WTC11 (cell line): Measurements from ENCODE around the gene NCBP1. TPM values are rescaled to one million over a fixed set of nuclear protein-coding genes. Genes with fewer than 3 reads are reported as not detected.

ENCODE experiments used
- ATAC-seq: fragments of 200-7000 bp; cut with Tn5 transposase; 2 replicates; pipeline ENCODE4 v1.10.0; 2021; ENCODE audit warnings: mild to moderate bottlenecking, moderate library complexity
- CTCF ChIA-PET: fragments of 300-600 bp; sonication (Branson Sonifier 250); formaldehyde crosslinking; loops from one replicate; lab custom pipeline; 2021; ENCODE audit warnings: antibody characterized with exemption; lab: Charles Lee
- POLR2A ChIA-PET: fragments of 350-600 bp; sonication (Branson Sonifier 250); formaldehyde crosslinking; loops from one replicate; lab custom pipeline; 2021; ENCODE audit warnings: antibody characterized with exemption; lab: Charles Lee
- DNase-seq: peaks from one replicate; pipeline ENCODE4 v3.0.0; 2021; ENCODE audit warnings: low spot score
- H3K27ac Mint-ChIP-seq: 2 replicates; pipeline ENCODE4 v1.8.0; 2021; ENCODE audit warnings: mixed read lengths
- H3K27me3 Mint-ChIP-seq: 2 replicates; pipeline ENCODE4 v1.8.0; 2021; ENCODE audit warnings: low read depth, mild to moderate bottlenecking, moderate library complexity, mixed read lengths
- H3K36me3 Mint-ChIP-seq: 2 replicates; pipeline ENCODE4 v1.8.0; 2021; ENCODE audit warnings: mixed read lengths
- H3K4me1 Mint-ChIP-seq: 2 replicates; pipeline ENCODE4 v1.8.0; 2022; ENCODE audit warnings: mixed read lengths
- H3K4me3 Mint-ChIP-seq: 2 replicates; pipeline ENCODE4 v1.8.0; 2021; ENCODE audit warnings: mild to moderate bottlenecking, moderate library complexity, mixed read lengths
- H3K9me3 Mint-ChIP-seq: 2 replicates; pipeline ENCODE4 v1.8.0; 2021; ENCODE audit warnings: mixed read lengths
- E2F4 ChIP-seq: sonication (generic); formaldehyde crosslinking; IDR thresholded peaks from 2 replicates; pipeline ENCODE4 v1.8.1; 2022; ENCODE audit warnings: low read depth, mild to moderate bottlenecking, moderate library complexity, missing genetic modification reagents, borderline replicate concordance
- ELF4 ChIP-seq: sonication (generic); formaldehyde crosslinking; IDR thresholded peaks from 2 replicates; pipeline ENCODE4 v1.8.1; 2022; ENCODE audit warnings: low read depth, mild to moderate bottlenecking, moderate library complexity, missing genetic modification reagents
- EMX1 ChIP-seq: fragments of 250-450 bp; sonication (Bioruptor Pico); IDR thresholded peaks from 2 replicates; pipeline ENCODE4 v1.8.0; 2021; ENCODE audit warnings: mild to moderate bottlenecking
- ESRRA ChIP-seq: sonication (generic); formaldehyde crosslinking; IDR thresholded peaks from 2 replicates; pipeline ENCODE4 v1.8.1; 2022; ENCODE audit warnings: mild to moderate bottlenecking, missing genetic modification reagents, borderline replicate concordance
- ETV6 ChIP-seq: sonication (generic); formaldehyde crosslinking; IDR thresholded peaks from 2 replicates; pipeline ENCODE4 v1.8.1; 2022; ENCODE audit warnings: mild to moderate bottlenecking, missing genetic modification reagents
- GTF2I ChIP-seq: fragments of 250-450 bp; sonication (Bioruptor Pico); conservative IDR thresholded peaks from 2 replicates; pipeline ENCODE4 v1.4.0; 2021; ENCODE audit warnings: mild to moderate bottlenecking
- IRF2 ChIP-seq: sonication (generic); formaldehyde crosslinking; IDR thresholded peaks from 2 replicates; pipeline ENCODE4 v1.8.0; 2022; ENCODE audit warnings: low read depth, missing genetic modification reagents, borderline replicate concordance
- KAT7 ChIP-seq: sonication (generic); formaldehyde crosslinking; IDR thresholded peaks from 2 replicates; pipeline ENCODE4 v1.8.1; 2023; ENCODE audit warnings: missing genetic modification reagents, mild to moderate bottlenecking, borderline replicate concordance
- NFYB ChIP-seq: sonication (generic); formaldehyde crosslinking; conservative IDR thresholded peaks from 2 replicates; pipeline ENCODE4 v1.8.0; 2022; ENCODE audit warnings: low read depth, missing genetic modification reagents
- SMAD3 ChIP-seq: sonication (generic); formaldehyde crosslinking; IDR thresholded peaks from 2 replicates; pipeline ENCODE4 v1.8.0; 2022; ENCODE audit warnings: missing genetic modification reagents, mild to moderate bottlenecking, borderline replicate concordance
- TEAD4 ChIP-seq: sonication (generic); formaldehyde crosslinking; IDR thresholded peaks from 2 replicates; pipeline ENCODE4 v1.8.0; 2022; ENCODE audit warnings: mild to moderate bottlenecking, missing genetic modification reagents
- ZNF138 ChIP-seq: sonication (generic); formaldehyde crosslinking; conservative IDR thresholded peaks from 2 replicates; pipeline ENCODE4 v1.8.1; 2022; ENCODE audit warnings: mild to moderate bottlenecking, moderate library complexity, missing genetic modification reagents
- ZNF219 ChIP-seq: sonication (generic); formaldehyde crosslinking; IDR thresholded peaks from 2 replicates; pipeline ENCODE4 v1.8.0; 2023; ENCODE audit warnings: missing genetic modification reagents, mild to moderate bottlenecking, borderline replicate concordance
- ZNF317 ChIP-seq: sonication (generic); formaldehyde crosslinking; IDR thresholded peaks from 2 replicates; pipeline ENCODE4 v1.8.1; 2023; ENCODE audit warnings: low read depth, mild to moderate bottlenecking, moderate library complexity, missing genetic modification reagents, borderline replicate concordance
- ZNF416 ChIP-seq: fragments of 250-450 bp; sonication (Bioruptor Pico); IDR thresholded peaks from 2 replicates; pipeline ENCODE4 v1.9.0; 2021; ENCODE audit warnings: mild to moderate bottlenecking, inconsistent platforms
- ZNF512 ChIP-seq: sonication (generic); formaldehyde crosslinking; IDR thresholded peaks from 2 replicates; pipeline ENCODE4 v1.8.1; 2022; ENCODE audit warnings: missing genetic modification reagents, borderline replicate concordance
- total RNA-seq: library from RNA; stranded (reverse); gene quantifications from 3 replicates; pipeline ENCODE4 v1.2.3, GENCODE V29; 2021
- TF ChIP-seq, protein P1 (sequence below): fragments of 250-450 bp; sonication (Bioruptor Pico); IDR thresholded peaks from 2 replicates; pipeline ENCODE4 v1.9.0; 2021; ENCODE audit warnings: mild to moderate bottlenecking, borderline replicate concordance
- TF ChIP-seq, protein P2 (sequence below): fragments of 250-450 bp; sonication (Bioruptor Pico); IDR thresholded peaks from 2 replicates; pipeline ENCODE4 v1.9.0; 2021; ENCODE audit warnings: mild to moderate bottlenecking
- TF ChIP-seq, protein P3 (sequence below): sonication (generic); formaldehyde crosslinking; IDR thresholded peaks from 2 replicates; pipeline ENCODE4 v1.8.1; 2022; ENCODE audit warnings: mild to moderate bottlenecking, moderate library complexity, missing genetic modification reagents
- TF ChIP-seq, protein P4 (sequence below): sonication (generic); formaldehyde crosslinking; IDR thresholded peaks from 2 replicates; pipeline ENCODE4 v1.8.1; 2023; ENCODE audit warnings: mild to moderate bottlenecking, missing genetic modification reagents

The NCBP1 gene
- total RNA-seq, 1 experiment from 2014 or later = 61.1 TPM

- peaks cover 4% of the 10 kb centered on the region for H3K4me1 Mint-ChIP-seq
- POLR2A ChIA-PET = no interaction called here
- DNase-seq (no peak), ATAC-seq (no peak)
- CTCF ChIA-PET = interaction anchor here (1.5 kb wide), 1 partner anchor 13 kb away, joined by 8 read pairs; no protein-coding TSS in a partner anchor
- H3K27ac Mint-ChIP-seq = no peak overlapping the region
- no peaks in the 10 kb centered on the region for H3K27me3 Mint-ChIP-seq
- H3K4me3 Mint-ChIP-seq = no peak overlapping the region
- peaks cover 43% of the 10 kb centered on the region for H3K36me3 Mint-ChIP-seq
- no peaks in the 10 kb centered on the region for H3K9me3 Mint-ChIP-seq
- TF ChIP-seq KAT7 (CRISPR knock-in tag) (no peak), ZNF416 (CRISPR knock-in tag) (no peak), ELF4 (CRISPR knock-in tag) (no peak), NFYB (CRISPR knock-in tag) (no peak), ETV6 (CRISPR knock-in tag) (no peak), ZNF138 (no peak), ZNF512 (CRISPR knock-in tag) (no peak), ZNF219 (CRISPR knock-in tag) (no peak), ZNF317 (CRISPR knock-in tag) (no peak), IRF2 (CRISPR knock-in tag) (no peak), ESRRA (CRISPR knock-in tag) (no peak), SMAD3 (CRISPR knock-in tag) (no peak), GTF2I (no peak)
- TF ChIP-seq, protein P1, sequence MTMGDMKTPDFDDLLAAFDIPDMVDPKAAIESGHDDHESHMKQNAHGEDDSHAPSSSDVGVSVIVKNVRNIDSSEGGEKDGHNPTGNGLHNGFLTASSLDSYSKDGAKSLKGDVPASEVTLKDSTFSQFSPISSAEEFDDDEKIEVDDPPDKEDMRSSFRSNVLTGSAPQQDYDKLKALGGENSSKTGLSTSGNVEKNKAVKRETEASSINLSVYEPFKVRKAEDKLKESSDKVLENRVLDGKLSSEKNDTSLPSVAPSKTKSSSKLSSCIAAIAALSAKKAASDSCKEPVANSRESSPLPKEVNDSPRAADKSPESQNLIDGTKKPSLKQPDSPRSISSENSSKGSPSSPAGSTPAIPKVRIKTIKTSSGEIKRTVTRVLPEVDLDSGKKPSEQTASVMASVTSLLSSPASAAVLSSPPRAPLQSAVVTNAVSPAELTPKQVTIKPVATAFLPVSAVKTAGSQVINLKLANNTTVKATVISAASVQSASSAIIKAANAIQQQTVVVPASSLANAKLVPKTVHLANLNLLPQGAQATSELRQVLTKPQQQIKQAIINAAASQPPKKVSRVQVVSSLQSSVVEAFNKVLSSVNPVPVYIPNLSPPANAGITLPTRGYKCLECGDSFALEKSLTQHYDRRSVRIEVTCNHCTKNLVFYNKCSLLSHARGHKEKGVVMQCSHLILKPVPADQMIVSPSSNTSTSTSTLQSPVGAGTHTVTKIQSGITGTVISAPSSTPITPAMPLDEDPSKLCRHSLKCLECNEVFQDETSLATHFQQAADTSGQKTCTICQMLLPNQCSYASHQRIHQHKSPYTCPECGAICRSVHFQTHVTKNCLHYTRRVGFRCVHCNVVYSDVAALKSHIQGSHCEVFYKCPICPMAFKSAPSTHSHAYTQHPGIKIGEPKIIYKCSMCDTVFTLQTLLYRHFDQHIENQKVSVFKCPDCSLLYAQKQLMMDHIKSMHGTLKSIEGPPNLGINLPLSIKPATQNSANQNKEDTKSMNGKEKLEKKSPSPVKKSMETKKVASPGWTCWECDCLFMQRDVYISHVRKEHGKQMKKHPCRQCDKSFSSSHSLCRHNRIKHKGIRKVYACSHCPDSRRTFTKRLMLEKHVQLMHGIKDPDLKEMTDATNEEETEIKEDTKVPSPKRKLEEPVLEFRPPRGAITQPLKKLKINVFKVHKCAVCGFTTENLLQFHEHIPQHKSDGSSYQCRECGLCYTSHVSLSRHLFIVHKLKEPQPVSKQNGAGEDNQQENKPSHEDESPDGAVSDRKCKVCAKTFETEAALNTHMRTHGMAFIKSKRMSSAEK (CRISPR knock-in tag) = no peak
- TF ChIP-seq, protein P2, sequence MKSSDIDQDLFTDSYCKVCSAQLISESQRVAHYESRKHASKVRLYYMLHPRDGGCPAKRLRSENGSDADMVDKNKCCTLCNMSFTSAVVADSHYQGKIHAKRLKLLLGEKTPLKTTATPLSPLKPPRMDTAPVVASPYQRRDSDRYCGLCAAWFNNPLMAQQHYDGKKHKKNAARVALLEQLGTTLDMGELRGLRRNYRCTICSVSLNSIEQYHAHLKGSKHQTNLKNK (CRISPR knock-in tag) = no peak
- TF ChIP-seq, protein P3, sequence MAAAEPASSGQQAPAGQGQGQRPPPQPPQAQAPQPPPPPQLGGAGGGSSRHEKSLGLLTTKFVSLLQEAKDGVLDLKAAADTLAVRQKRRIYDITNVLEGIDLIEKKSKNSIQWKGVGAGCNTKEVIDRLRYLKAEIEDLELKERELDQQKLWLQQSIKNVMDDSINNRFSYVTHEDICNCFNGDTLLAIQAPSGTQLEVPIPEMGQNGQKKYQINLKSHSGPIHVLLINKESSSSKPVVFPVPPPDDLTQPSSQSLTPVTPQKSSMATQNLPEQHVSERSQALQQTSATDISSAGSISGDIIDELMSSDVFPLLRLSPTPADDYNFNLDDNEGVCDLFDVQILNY (CRISPR knock-in tag) = no peak
- TF ChIP-seq, all 79 proteins: peak for 0
Measured at GRCh38 chr9:97602430-97602829, 31.2 kb upstream of the NCBP1 start.

DNA sequence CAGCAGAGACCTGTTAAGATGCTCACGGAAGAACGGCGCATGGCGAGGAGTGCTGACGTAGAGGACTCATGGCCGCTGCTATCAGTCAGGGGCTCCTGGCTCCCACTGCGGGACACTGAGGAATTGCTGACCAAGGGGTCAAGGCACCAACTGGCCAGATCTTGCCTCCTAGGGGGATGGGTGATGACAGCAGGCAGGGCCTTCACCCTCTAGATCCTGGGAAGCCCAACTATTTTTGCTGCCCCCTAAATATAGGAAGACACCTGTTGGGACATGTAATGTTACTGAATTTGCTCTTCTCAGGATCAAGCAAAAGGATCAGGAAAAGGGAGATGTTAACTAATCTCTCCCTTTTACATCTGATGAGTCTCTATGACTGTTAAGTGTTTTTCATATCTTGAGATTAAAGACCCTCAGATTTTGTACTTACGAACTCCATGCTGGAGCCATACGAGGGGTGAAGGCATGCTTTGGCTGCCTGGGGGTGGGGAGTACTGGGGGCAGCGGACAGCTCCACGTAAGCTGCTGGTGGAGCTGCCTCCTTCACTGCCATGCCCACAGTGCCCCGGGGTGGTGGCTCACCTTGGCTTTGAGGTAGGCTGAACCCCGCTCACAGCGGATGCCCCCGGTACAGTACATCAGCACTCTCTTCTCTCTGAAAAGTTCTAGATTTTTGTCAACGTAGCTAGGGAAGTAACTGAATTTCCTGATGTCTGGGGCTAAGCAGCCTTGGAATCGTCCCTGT lies 28.5 kb upstream of the NCBP1 start:
- Mint-ChIP-seq H3K4me1 (no peaks in the 10 kb centered on the region), H3K4me3 (no peak overlapping the region), H3K27me3 (no peaks in the 10 kb centered on the region), H3K27ac (no peak overlapping the region), H3K36me3 (peaks cover 43% of the 10 kb centered on the region)
- ChIA-PET POLR2A (no interaction called here), CTCF (interaction anchor here (1.3 kb wide), 1 partner anchor 137 kb away, joined by 3 read pairs; no protein-coding TSS in a partner anchor)
- no peak for ATAC-seq
- no peak for DNase-seq
- TF ChIP-seq E2F4 (no peak), IRF2 (CRISPR knock-in tag) (no peak), EMX1 (CRISPR knock-in tag) (no peak), TEAD4 (CRISPR knock-in tag) (no peak)
- TF ChIP-seq, protein P4, sequence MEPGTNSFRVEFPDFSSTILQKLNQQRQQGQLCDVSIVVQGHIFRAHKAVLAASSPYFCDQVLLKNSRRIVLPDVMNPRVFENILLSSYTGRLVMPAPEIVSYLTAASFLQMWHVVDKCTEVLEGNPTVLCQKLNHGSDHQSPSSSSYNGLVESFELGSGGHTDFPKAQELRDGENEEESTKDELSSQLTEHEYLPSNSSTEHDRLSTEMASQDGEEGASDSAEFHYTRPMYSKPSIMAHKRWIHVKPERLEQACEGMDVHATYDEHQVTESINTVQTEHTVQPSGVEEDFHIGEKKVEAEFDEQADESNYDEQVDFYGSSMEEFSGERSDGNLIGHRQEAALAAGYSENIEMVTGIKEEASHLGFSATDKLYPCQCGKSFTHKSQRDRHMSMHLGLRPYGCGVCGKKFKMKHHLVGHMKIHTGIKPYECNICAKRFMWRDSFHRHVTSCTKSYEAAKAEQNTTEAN (CRISPR knock-in tag) = no peak
- TF ChIP-seq, protein P2 (CRISPR knock-in tag) = no peak
- TF ChIP-seq, all 79 proteins: peak for 0
- H3K9me3 Mint-ChIP-seq = no peaks in the 10 kb centered on the region
